GM12875 (cell line): ENCODE measurements around the gene RNF141.

Source experiments
- H3K4me3 ChIP-seq: one replicate; pipeline ENCODE4 v1.5.1; 2011; ENCODE audit warnings: low read depth, low read length, control low read depth
- TF ChIP-seq, protein P1 (sequence below): IDR thresholded peaks from 2 replicates; pipeline ENCODE4 v1.5.1; 2011; ENCODE audit warnings: low read depth, mild to moderate bottlenecking, control low read depth, inconsistent platforms, low read length, moderate library complexity, borderline replicate concordance; ENCODE audit not compliant: insufficient read depth

RNF141 gene

GRCh38 chr11:10488121-10488933, 52.7 kb downstream of the RNF141 start:
- TF ChIP-seq, protein P1, sequence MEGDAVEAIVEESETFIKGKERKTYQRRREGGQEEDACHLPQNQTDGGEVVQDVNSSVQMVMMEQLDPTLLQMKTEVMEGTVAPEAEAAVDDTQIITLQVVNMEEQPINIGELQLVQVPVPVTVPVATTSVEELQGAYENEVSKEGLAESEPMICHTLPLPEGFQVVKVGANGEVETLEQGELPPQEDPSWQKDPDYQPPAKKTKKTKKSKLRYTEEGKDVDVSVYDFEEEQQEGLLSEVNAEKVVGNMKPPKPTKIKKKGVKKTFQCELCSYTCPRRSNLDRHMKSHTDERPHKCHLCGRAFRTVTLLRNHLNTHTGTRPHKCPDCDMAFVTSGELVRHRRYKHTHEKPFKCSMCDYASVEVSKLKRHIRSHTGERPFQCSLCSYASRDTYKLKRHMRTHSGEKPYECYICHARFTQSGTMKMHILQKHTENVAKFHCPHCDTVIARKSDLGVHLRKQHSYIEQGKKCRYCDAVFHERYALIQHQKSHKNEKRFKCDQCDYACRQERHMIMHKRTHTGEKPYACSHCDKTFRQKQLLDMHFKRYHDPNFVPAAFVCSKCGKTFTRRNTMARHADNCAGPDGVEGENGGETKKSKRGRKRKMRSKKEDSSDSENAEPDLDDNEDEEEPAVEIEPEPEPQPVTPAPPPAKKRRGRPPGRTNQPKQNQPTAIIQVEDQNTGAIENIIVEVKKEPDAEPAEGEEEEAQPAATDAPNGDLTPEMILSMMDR = no peak
- H3K4me3 ChIP-seq = no peak overlapping the region

DNA sequence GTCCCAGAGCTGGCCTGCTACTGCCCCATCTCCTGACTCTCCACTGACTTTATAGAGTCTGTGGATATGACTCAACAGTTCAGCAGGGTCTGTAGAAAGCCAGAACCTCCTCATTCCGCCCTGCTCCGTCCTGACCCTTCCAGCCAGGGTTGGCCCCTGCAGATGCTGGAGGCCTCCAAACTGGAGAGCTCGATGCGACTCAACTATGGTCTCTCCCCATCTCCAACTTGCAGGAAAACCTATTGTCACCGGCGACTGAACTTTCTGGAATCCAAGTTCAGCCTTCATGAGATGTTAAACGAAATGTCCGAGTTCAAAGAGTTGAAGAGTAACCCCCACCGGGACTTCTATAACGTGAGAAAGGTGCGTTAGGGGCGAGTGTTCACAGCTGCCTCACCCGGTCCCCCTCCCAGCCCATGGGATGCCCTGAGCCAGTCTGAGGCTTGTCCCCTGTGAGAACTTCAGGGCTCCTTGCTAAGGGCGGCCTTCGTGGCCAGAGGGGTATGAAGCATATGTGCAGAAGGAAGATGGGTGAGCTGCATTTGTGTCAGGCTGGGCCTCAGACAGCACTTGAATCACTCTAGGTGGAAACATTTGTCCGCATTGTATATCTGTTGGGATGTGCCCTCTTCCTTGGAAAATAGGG, 53.9 kb downstream of the RNF141 start:
- TF ChIP-seq, protein P1 = no peak
- no peak overlapping the region for H3K4me3 ChIP-seq

DNA sequence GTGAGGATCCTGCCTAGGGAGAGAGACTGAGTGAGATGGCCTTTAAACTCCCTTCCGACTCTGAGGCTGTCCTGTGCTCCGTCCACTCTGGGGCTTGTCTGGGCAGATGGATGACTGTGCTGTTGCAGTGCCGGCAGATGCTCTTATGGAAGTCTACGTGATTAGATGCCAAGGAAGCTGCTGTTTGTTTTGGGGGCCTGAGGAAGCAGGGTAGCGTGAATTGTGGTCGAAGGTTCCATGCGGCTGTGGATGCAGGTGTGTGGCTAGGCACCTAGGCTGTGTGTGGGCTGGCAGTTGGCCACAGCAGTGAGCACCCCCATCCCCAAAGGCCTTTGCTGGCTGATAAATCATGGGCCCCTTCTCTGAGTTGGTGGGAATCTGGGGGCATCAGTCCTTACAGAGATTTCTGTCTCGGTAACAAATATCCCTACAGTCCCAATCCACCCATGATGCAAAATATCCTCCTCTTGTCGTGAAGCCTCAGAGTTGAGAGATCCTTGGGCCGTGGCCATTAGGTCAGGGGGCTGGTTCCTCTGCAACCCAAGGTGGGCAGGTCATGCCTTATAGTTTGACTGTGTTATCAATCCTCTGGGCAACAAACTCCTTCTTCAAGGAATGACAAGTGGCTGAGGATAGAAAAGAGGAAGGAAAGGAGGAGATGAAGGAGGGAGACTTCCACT, 54.7 kb downstream of the RNF141 start:
- H3K4me3 ChIP-seq = no peak overlapping the region
- TF ChIP-seq, protein P1 = no peak

DNA sequence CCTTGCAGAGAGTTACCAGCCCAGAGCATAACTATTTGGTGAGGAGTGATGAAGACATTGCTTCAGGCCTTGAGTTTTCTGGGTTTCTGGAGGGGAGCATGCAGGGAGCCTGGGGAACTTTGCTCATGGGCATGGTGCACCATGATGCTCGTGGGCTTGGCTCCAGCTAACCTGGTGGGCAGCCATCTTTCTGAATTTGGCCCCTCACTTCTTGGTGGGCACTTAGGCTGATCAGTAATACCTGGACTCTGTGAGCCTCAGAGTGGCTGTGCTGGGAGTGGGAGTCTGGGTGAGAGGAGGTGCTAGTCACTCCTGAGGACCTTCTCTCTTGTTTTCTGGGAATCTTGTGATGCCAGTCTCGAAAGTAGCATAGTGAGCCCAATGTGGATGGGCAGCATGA, 55.3 kb downstream of the RNF141 start:
- H3K4me3 ChIP-seq = no peak overlapping the region
- TF ChIP-seq, protein P1 = no peak

DNA sequence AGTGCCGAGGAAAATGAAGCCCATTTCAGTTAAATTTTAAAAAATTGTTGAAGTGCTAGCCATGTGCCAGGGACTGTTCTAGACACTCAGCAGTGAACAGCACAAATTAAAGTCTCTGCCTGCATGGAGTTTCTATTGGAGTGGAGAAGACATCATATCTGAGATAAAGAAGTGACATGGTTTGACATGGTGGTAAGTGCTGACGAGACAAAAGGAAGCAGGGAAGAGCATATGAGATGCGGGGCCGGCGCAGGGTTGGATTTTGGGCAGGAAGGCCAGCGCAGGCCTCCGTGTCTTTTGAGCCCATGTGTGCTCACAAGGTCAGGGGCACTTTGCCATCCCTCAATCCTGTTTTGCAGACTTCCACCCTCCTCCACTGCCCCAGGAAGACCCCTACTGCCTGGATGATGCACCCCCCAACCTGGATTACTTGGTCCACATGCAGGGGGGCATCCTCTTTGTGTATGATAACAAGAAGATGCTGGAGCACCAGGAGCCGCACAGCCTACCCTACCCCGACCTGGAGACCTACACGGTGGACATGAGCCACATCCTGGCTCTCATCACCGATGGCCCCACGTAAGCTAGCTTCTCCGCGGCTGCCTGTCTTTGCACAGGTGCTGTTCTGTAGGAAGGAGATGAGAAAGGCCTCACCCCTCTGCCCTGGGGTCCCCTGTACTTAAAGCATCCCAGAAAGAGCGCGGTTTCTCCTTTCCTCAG, 56.4 kb downstream of the RNF141 start:
- no peak overlapping the region for H3K4me3 ChIP-seq
- TF ChIP-seq, protein P1 = no peak

GRCh38 chr11:10483584-10483983, 57.4 kb downstream of the RNF141 start:
- TF ChIP-seq, protein P1 = no peak
- no peak overlapping the region for H3K4me3 ChIP-seq
